ENCODE measurements around the gene TNFSF13B. TPM values are rescaled to one million over a fixed set of nuclear protein-coding genes. Genes with fewer than 3 reads are reported as not detected.

The TNFSF13B gene
- total RNA-seq, 1 experiment from 2014 or later: not detected

Other genes with a start within 250 kb of the TNFSF13B start
- 6.4 and 9.2 TPM in 2 replicates for gene LIG4, start 54.2 kb upstream of the TNFSF13B start, total RNA-seq (2014; rRNA removed; shearing (Covaris generic); ENCODE audit: low replicate concordance)
- 3.3 and 8.4 TPM in 2 replicates for gene ABHD13, start 51.3 kb upstream of the TNFSF13B start, total RNA-seq (2014; rRNA removed; shearing (Covaris generic); ENCODE audit: low replicate concordance)

All from MG63 (cell line).